Measurements from ENCODE around the gene TBC1D28. TPM values are rescaled to one million over a fixed set of nuclear protein-coding genes. Genes with fewer than 3 reads are reported as not detected.
"Not testable (repeated sequence)": the region's sequence is repeated elsewhere in the genome, so short reads cannot be mapped to it uniquely, and the experiment has no call there.

The TBC1D28 gene
- polyA plus RNA-seq, 1 donor, result not detected

DNA sequence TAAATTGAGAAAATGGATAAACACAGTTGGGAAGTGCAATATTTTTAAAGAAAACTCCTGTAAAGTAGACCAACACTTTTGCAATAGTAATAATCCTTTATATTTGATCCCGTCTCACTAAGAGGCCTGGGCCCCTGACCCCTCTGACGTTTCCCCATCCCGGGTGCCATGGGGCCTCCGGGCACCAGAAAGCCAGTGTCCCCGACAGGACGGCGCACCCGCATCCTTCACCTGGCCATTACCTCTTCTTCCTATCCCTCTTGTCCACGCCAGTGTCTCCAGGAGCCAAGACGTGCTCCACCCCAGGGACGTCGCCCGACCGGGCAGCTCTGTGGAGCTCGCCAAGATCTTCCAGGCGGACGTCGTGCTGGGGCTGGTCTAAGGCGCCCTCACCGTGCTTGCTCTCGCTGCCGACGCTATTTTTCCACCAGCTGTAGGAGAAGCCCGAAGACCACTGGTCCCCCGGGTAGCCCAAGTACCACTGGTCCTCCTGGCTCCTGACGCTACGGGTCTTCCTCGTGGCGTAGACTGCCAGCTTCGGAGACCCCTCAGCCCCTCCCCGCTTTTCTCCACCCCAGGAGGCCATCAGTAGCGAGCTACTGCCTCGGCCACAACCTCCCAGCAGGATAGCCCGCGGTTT, 19.2 kb downstream of the TBC1D28 start:
- DNase-seq, result not testable (repeated sequence)

DNA sequence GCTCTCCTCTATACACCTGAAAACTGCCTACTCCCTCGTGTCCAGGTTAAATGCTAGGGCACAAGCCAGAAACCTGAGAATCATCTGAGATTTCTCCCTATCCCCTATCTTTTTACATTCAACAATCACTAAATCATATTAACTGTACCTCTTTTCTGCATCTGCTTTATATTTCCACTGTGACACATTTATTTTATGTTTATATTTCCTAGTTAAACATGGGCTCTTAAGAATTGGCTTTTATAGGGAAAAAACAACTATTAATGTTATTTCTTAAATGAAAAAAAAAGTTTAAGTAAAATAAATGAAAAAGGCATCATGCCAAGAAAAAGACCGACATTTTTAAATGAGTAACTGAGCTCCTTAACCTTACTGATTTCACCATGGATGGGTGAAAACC, 26.6 kb downstream of the TBC1D28 start:
- DNase-seq, result not testable (repeated sequence)

GRCh38 chr17:18613016-18613415, 31.2 kb downstream of the TBC1D28 start:
- DNase-seq, result not testable (repeated sequence)

DNA sequence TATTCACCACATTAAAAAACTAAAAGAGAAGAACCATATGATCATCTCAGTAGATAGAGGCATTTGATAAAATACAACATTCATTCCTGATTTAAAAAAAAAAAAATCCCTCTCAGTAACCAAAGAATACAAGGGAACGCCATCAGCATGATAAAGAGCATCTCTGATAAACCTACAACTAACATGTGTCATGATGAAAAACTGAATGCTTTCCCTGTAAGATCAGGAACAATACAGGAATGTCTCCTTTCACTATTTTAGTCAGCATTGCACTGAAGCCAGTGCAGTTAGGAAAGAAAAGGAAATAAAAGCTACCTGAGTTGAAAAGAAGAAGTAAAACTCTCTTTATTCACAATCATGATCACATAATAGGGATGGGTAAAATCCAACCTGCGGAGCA, 51.1 kb downstream of the TBC1D28 start:
- DNase-seq, result not testable (repeated sequence)

Other genes starting within 250 kb of the TBC1D28 start
- not detected for gene LGALS9C, start 167.6 kb downstream of the TBC1D28 start, polyA plus RNA-seq (ENCODE audit: insufficient read length)
- gene FOXO3B, start 37.9 kb upstream of the TBC1D28 start, polyA plus RNA-seq (ENCODE audit: insufficient read length), result 4.2 TPM
- gene FBXW10, start 99.7 kb upstream of the TBC1D28 start, polyA plus RNA-seq (ENCODE audit: insufficient read length), result 1.0 TPM
- gene TVP23B, start 136.8 kb upstream of the TBC1D28 start, polyA plus RNA-seq (ENCODE audit: insufficient read length), result 53.3 TPM
- 62.3 TPM for gene PRPSAP2, start 213.7 kb upstream of the TBC1D28 start, polyA plus RNA-seq (ENCODE audit: insufficient read length)